HepG2 (cell line): ENCODE data around the gene TRPC4AP. TPM values are rescaled to one million over a fixed set of nuclear protein-coding genes. Genes with fewer than 3 reads are reported as not detected.

Source experiments
- ATAC-seq: fragments of 200-7000 bp; cut with Tn5 transposase; 3 replicates; pipeline ENCODE4 v1.9.1; 2020; ENCODE audit warnings: mild to moderate bottlenecking, moderate library complexity
- BruUV-seq: library from RNA; stranded (reverse); fragments of 400-500 nt; replicated peaks from 2 replicates; lab custom pipeline; 2021; lab: Mats Ljungman, UMichigan
- CTCF ChIA-PET: fragments of 300-600 bp; formaldehyde crosslinking; extraction: SDS; loops from one replicate; lab custom pipeline; 2021; ENCODE audit warnings: low total read pairs, inconsistent platforms, low intra/inter-chr PET ratio; lab: Yijun Ruan, JAX
- POLR2A ChIA-PET: fragments of 350-600 bp; sonication (Branson Sonifier 250); formaldehyde crosslinking; loops from one replicate; lab custom pipeline; 2020; ENCODE audit warnings: antibody characterized with exemption, inconsistent platforms; lab: Yijun Ruan, JAX
- DNase-seq: peaks from one replicate; pipeline ENCODE4 v3.0.0-alpha.2; 2015; ENCODE audit warnings: low spot score
- FAIRE-seq: peaks from 3 replicates; lab custom pipeline; 2011; peaks lifted over from hg19 to GRCh38; lab: Jason Lieb, UNC
- H2AFZ ChIP-seq: one replicate; pipeline ENCODE4 v1.6.1; 2011; ENCODE audit warnings: low read length, inconsistent platforms
- H3K27ac ChIP-seq: fragments of 300-600 bp; 3 replicates; pipeline ENCODE4 v1.8.0; 2011; ENCODE audit warnings: mixed run types, mild to moderate bottlenecking, mixed read lengths, low read length, inconsistent platforms; ENCODE audit not compliant: insufficient read depth; ENCODE audit errors: extremely low read length
- H3K27me3 ChIP-seq, 2 experiments: fragments of 200-600 bp in 1 of 2; 2 replicates in 1 of 2; 3 replicates in 1 of 2; pipeline versions ENCODE4 v1.6.0 to v1.8.0; 2011; ENCODE audit warnings: low read length in 2 of 2, mild to moderate bottlenecking in 2 of 2, moderate library complexity in 2 of 2, inconsistent platforms in 1 of 2; ENCODE audit not compliant: insufficient read depth in 2 of 2, control insufficient read depth in 1 of 2
- H3K36me3 ChIP-seq, 2 experiments: fragments of 200-600 bp in 1 of 2; replicated peaks in 1 of 2; 2 replicates in 1 of 2; 3 replicates in 1 of 2; pipeline versions ENCODE4 v1.5.1 to v1.8.0; 2011; ENCODE audit warnings: low read length in 2 of 2, inconsistent platforms in 1 of 2; ENCODE audit not compliant: insufficient read depth in 2 of 2, control insufficient read depth in 1 of 2
- H3K4me1 ChIP-seq: 2 replicates; pipeline ENCODE4 v1.5.1; 2012; ENCODE audit warnings: low read length, inconsistent platforms; ENCODE audit not compliant: insufficient read depth
- H3K4me2 ChIP-seq: 2 replicates; pipeline ENCODE4 v1.6.0; 2011; ENCODE audit warnings: low read depth, low read length, inconsistent platforms
- H3K4me3 ChIP-seq, 3 experiments: fragments of 200-600 bp in 1 of 3; sonication (generic), shearing (Covaris generic) in 1 of 3; replicated peaks in 1 of 3; 2 replicates each; pipeline ENCODE4 v1.5.1; 2011 to 2016; ENCODE audit warnings: low read length in 3 of 3, inconsistent platforms in 2 of 3, low read depth in 2 of 3, mild to moderate bottlenecking in 2 of 3, control low read depth in 1 of 3, mixed read lengths in 1 of 3; ENCODE audit not compliant: insufficient read depth in 1 of 3
- H3K79me2 ChIP-seq: one replicate; pipeline ENCODE4 v1.6.1; 2011; ENCODE audit warnings: low read length, inconsistent platforms; ENCODE audit not compliant: insufficient read depth
- H3K9ac ChIP-seq: 2 replicates; pipeline ENCODE4 v1.6.0; 2011; ENCODE audit warnings: mild to moderate bottlenecking, low read depth, low read length, inconsistent platforms; ENCODE audit not compliant: insufficient read depth
- H3K9me3 ChIP-seq: 2 replicates; pipeline ENCODE4 v1.5.1; 2012; ENCODE audit warnings: mild to moderate bottlenecking, low read length
- H4K20me1 ChIP-seq: 2 replicates; pipeline ENCODE4 v1.6.0; 2011; ENCODE audit warnings: inconsistent platforms, mild to moderate bottlenecking, low read length, moderate library complexity; ENCODE audit not compliant: insufficient read depth
- ATAD3A ChIP-seq: sonication (generic); formaldehyde crosslinking; IDR thresholded peaks from 2 replicates; pipeline ENCODE4 v1.4.0; 2020; ENCODE audit warnings: missing genetic modification reagents
- CAMTA2 ChIP-seq: sonication (generic); formaldehyde crosslinking; IDR thresholded peaks from 2 replicates; pipeline ENCODE4 v1.4.0; 2020; ENCODE audit warnings: mild to moderate bottlenecking, missing genetic modification reagents, borderline replicate concordance
- HNRNPL ChIP-seq: fragments of 200-400 bp; formaldehyde crosslinking; IDR thresholded peaks from 2 replicates; pipeline ENCODE4 v1.6.1; 2017; ENCODE audit warnings: mild to moderate bottlenecking, low read depth, low read length
- HNRNPLL ChIP-seq: fragments of 200-400 bp; formaldehyde crosslinking; IDR thresholded peaks from 2 replicates; pipeline ENCODE4 v1.6.1; 2017; ENCODE audit warnings: mild to moderate bottlenecking, low read depth, low read length; ENCODE audit not compliant: poor library complexity, severe bottlenecking
- NFIC ChIP-seq: IDR thresholded peaks from 2 replicates; pipeline ENCODE4 v1.6.1; 2012; ENCODE audit warnings: mild to moderate bottlenecking, low read length, inconsistent platforms
- PCBP1 ChIP-seq: fragments of 200-400 bp; formaldehyde crosslinking; IDR thresholded peaks from 2 replicates; pipeline ENCODE4 v1.6.1; 2017; ENCODE audit warnings: mild to moderate bottlenecking, low read depth, low read length, borderline replicate concordance
- POLR2A ChIP-seq, 2 experiments: IDR thresholded peaks; 2 replicates each; pipeline ENCODE4 v1.6.1; 2011; ENCODE audit warnings: low read depth in 2 of 2, low read length in 2 of 2, mild to moderate bottlenecking in 1 of 2, moderate library complexity in 1 of 2; ENCODE audit not compliant: insufficient read depth in 1 of 2
- ZBTB38 ChIP-seq: sonication (generic); formaldehyde crosslinking; IDR thresholded peaks from 2 replicates; pipeline ENCODE4 v1.5.1; 2020; ENCODE audit warnings: mild to moderate bottlenecking, missing genetic modification reagents
- ZNF7 ChIP-seq: IDR thresholded peaks from 2 replicates; pipeline ENCODE4 v1.6.1; 2016; ENCODE audit warnings: missing biosample characterization, missing genetic modification reagents
- ZNF878 ChIP-seq: sonication (generic); formaldehyde crosslinking; IDR thresholded peaks from 2 replicates; pipeline ENCODE4 v1.8.1; 2023; ENCODE audit warnings: mild to moderate bottlenecking, missing genetic modification reagents, moderate library complexity
- WGBS: methylation state at CpG from one replicate; pipeline ENCODE4 v1.1.6; 2017; ENCODE audit warnings: low lambda C conversion rate; 5-methylcytosine and 5-hydroxymethylcytosine counted together
- in situ Hi-C: cut with HindIII; loops from 2 replicates; pipeline ENCODE4 v1.10.0; 2017; ENCODE audit warnings: low pct_unique_long_range_greater_than_20kb; ENCODE audit not compliant: extremely low pct_ligation_motif_present
- intact Hi-C: fragments of 100-400 bp; cut with micrococcal nuclease; formaldehyde crosslinking; loops from one replicate; pipeline ENCODE4 v1.10.0; 2022; ENCODE audit not compliant: unreplicated experiment
- polyA plus RNA-seq, 8 experiments: library from polyadenylated mRNA; depleted of rRNA in 3 of 8; stranded (reverse) in 7 of 8; unstranded in 1 of 8; fragments of >200 nt; fragmentation: Illumina TruSeq in 4 of 8; extraction: Trizol in 4 of 8; gene quantifications; 2 replicates each; pipeline versions ENCODE4 v1.2.1 to v1.2.3, GENCODE V29; 2011 to 2016; ENCODE audit warnings: low read depth in 4 of 8, missing spikeins in 1 of 8, mixed read lengths in 1 of 8; ENCODE audit not compliant: insufficient read depth in 1 of 8
- total RNA-seq, 5 experiments: library from RNA; depleted of rRNA; stranded (reverse); fragments of >200 nt; fragmentation: Illumina TruSeq; extraction: Trizol; gene quantifications; 2 replicates each; pipeline ENCODE4 v1.2.3, GENCODE V29; 2016; ENCODE audit warnings: low read depth in 1 of 5
- TF ChIP-seq, protein P1 (sequence below): fragments of 450-650 bp; IDR thresholded peaks from 2 replicates; pipeline ENCODE4 v1.6.1; 2017
- TF ChIP-seq, protein P2 (sequence below): sonication (generic); formaldehyde crosslinking; IDR thresholded peaks from 2 replicates; pipeline ENCODE4 v1.5.0; 2020; ENCODE audit warnings: missing genetic modification reagents
- TF ChIP-seq, protein P3 (sequence below): sonication (generic); formaldehyde crosslinking; IDR thresholded peaks from 2 replicates; pipeline ENCODE4 v1.4.0; 2020; ENCODE audit warnings: missing genetic modification reagents

The TRPC4AP gene
- total and polyA plus RNA-seq, 2 of the 13 experiments (the other 11 are each of a cell fraction or from before 2014, with no cell fraction given) = 136 to 137 TPM

DNA sequence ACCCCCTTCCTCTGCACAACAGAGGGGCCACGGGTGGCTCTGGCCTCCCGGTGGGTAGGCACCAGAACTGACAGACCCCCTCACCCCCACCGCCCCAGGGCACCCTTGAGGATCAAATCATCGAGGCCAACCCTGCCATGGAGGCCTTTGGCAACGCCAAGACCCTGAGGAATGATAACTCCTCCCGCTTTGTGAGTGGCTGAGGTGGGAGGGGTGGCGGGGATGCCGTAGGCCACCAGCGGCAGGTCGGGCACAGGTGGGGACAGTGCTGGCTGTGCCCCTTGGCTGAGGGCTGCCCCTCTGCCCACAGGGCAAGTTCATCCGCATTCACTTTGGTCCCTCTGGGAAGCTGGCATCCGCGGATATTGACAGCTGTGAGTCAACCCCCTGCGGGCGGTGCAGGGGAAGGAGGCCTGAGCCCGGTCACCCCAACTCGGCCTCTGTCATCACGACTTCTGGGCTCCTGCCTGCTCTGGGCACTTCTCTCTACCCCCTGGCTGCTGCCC, 107.8 kb downstream of the TRPC4AP start:
- H3K27ac ChIP-seq = no peak overlapping the region
- no peaks in the 10 kb centered on the region for H3K9me3 ChIP-seq
- H3K36me3 ChIP-seq = no peaks in the 10 kb centered on the region
- ATAC-seq (no peak), DNase-seq (no peak)
- CTCF ChIA-PET = no interaction called here
- POLR2A ChIA-PET = no interaction called here
- TF ChIP-seq, protein P1, sequence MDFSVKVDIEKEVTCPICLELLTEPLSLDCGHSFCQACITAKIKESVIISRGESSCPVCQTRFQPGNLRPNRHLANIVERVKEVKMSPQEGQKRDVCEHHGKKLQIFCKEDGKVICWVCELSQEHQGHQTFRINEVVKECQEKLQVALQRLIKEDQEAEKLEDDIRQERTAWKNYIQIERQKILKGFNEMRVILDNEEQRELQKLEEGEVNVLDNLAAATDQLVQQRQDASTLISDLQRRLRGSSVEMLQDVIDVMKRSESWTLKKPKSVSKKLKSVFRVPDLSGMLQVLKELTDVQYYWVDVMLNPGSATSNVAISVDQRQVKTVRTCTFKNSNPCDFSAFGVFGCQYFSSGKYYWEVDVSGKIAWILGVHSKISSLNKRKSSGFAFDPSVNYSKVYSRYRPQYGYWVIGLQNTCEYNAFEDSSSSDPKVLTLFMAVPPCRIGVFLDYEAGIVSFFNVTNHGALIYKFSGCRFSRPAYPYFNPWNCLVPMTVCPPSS = no peak
- TF ChIP-seq ZBTB38 (CRISPR knock-in tag) (0 out of 2 replicates have a peak, but pooled peaks have one; percentile 20), HNRNPL (0 out of 2 replicates have a peak, but pooled peaks have one; percentile 54), PCBP1 (0 out of 2 replicates have a peak, but pooled peaks have one; percentile 52), ZNF7 (CRISPR knock-in tag) (no peak), ZNF878 (CRISPR knock-in tag) (no peak), ATAD3A (CRISPR knock-in tag) (no peak), POLR2A (IDR thresholded peaks at IDR 0.05; ENCODE audit: insufficient read depth in 1 of 2, low read depth in 2 of 2, low read length in 2 of 2) (no peak), HNRNPLL (peak; percentile 18), NFIC (no peak), CAMTA2 (no peak)
- TF ChIP-seq, protein P2, sequence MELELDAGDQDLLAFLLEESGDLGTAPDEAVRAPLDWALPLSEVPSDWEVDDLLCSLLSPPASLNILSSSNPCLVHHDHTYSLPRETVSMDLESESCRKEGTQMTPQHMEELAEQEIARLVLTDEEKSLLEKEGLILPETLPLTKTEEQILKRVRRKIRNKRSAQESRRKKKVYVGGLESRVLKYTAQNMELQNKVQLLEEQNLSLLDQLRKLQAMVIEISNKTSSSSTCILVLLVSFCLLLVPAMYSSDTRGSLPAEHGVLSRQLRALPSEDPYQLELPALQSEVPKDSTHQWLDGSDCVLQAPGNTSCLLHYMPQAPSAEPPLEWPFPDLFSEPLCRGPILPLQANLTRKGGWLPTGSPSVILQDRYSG = no peak
- TF ChIP-seq, protein P3, sequence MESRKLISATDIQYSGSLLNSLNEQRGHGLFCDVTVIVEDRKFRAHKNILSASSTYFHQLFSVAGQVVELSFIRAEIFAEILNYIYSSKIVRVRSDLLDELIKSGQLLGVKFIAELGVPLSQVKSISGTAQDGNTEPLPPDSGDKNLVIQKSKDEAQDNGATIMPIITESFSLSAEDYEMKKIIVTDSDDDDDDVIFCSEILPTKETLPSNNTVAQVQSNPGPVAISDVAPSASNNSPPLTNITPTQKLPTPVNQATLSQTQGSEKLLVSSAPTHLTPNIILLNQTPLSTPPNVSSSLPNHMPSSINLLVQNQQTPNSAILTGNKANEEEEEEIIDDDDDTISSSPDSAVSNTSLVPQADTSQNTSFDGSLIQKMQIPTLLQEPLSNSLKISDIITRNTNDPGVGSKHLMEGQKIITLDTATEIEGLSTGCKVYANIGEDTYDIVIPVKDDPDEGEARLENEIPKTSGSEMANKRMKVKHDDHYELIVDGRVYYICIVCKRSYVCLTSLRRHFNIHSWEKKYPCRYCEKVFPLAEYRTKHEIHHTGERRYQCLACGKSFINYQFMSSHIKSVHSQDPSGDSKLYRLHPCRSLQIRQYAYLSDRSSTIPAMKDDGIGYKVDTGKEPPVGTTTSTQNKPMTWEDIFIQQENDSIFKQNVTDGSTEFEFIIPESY (CRISPR knock-in tag) = peak; percentile 41; the same call in 1 of the 2 replicates
- TF ChIP-seq, all 625 proteins: peak for 5
- FAIRE-seq = no peak
- intact Hi-C loops (no loop called here), in situ Hi-C loops (no loop called here)
- no peak overlapping the region for H3K4me3 ChIP-seq
- no TSS peak for BruUV-seq
- no peaks in the 10 kb centered on the region for H4K20me1 ChIP-seq
- no peak overlapping the region for H2AFZ ChIP-seq
- WGBS = 33% methylated on average over 10 of the region's 18 CpGs
- H3K9ac ChIP-seq = no peak overlapping the region
- peaks cover 20% of the 10 kb centered on the region for H3K4me1 ChIP-seq
- peaks cover 28 to 43% of the 10 kb centered on the region in 2 experiments for H3K27me3 ChIP-seq
- no peak overlapping the region for H3K4me2 ChIP-seq
- no peaks in the 10 kb centered on the region for H3K79me2 ChIP-seq
